Parathyroid adenoma (tissue), 2 donors: ENCODE data around the gene TAB2.
A peak's percentile ranks its signal among the peaks of the same experiment; 100 is the strongest.

ENCODE experiments used
- H2AFZ ChIP-seq: fragments of 300-600 bp; sonication (generic); one replicate; pipeline ENCODE4 v1.7.0; 2017; ENCODE audit warnings: antibody characterized with exemption, mild to moderate bottlenecking
- H3K27ac ChIP-seq: fragments of 300-600 bp; sonication (generic); one replicate; pipeline ENCODE4 v1.7.0; 2017
- H3K27me3 ChIP-seq: fragments of 300-600 bp; sonication (generic); one replicate; pipeline ENCODE4 v1.7.0; 2017; ENCODE audit warnings: low read length; ENCODE audit not compliant: control insufficient read depth, insufficient read depth
- H3K36me3 ChIP-seq: fragments of 300-600 bp; sonication (generic); one replicate; pipeline ENCODE4 v1.7.0; 2017; ENCODE audit warnings: low read length; ENCODE audit not compliant: control insufficient read depth, insufficient read depth
- H3K4me1 ChIP-seq: fragments of 300-600 bp; sonication (generic); one replicate; pipeline ENCODE4 v1.7.0; 2017; ENCODE audit warnings: control low read depth
- H3K4me2 ChIP-seq: fragments of 300-600 bp; sonication (generic); one replicate; pipeline ENCODE4 v1.7.0; 2017; ENCODE audit warnings: low read length
- H3K4me3 ChIP-seq: fragments of 300-600 bp; sonication (generic); one replicate; pipeline ENCODE4 v1.7.0; 2017; ENCODE audit warnings: low read depth, low read length
- H3K79me2 ChIP-seq: fragments of 300-600 bp; sonication (generic); one replicate; pipeline ENCODE4 v1.7.0; 2017; ENCODE audit warnings: control low read depth
- H3K9ac ChIP-seq: fragments of 300-600 bp; sonication (generic); one replicate; pipeline ENCODE4 v1.7.0; 2017; ENCODE audit warnings: mild to moderate bottlenecking
- H3K9me3 ChIP-seq: fragments of 300-600 bp; sonication (generic); one replicate; pipeline ENCODE4 v1.7.0; 2017; ENCODE audit warnings: low read length; ENCODE audit not compliant: control insufficient read depth
- TF ChIP-seq, protein P1 (sequence below): fragments of 300-600 bp; sonication (generic); IDR thresholded peaks from one replicate; pipeline ENCODE4 v1.7.0; 2017; ENCODE audit warnings: antibody characterized with exemption, mild to moderate bottlenecking
- donor health status: primary hyperparathyroidism.

Gene TAB2

GRCh38 chr6:149455031-149455732, 137.7 kb downstream of the TAB2 start:
- TF ChIP-seq, protein P1, sequence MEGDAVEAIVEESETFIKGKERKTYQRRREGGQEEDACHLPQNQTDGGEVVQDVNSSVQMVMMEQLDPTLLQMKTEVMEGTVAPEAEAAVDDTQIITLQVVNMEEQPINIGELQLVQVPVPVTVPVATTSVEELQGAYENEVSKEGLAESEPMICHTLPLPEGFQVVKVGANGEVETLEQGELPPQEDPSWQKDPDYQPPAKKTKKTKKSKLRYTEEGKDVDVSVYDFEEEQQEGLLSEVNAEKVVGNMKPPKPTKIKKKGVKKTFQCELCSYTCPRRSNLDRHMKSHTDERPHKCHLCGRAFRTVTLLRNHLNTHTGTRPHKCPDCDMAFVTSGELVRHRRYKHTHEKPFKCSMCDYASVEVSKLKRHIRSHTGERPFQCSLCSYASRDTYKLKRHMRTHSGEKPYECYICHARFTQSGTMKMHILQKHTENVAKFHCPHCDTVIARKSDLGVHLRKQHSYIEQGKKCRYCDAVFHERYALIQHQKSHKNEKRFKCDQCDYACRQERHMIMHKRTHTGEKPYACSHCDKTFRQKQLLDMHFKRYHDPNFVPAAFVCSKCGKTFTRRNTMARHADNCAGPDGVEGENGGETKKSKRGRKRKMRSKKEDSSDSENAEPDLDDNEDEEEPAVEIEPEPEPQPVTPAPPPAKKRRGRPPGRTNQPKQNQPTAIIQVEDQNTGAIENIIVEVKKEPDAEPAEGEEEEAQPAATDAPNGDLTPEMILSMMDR = no peak

DNA sequence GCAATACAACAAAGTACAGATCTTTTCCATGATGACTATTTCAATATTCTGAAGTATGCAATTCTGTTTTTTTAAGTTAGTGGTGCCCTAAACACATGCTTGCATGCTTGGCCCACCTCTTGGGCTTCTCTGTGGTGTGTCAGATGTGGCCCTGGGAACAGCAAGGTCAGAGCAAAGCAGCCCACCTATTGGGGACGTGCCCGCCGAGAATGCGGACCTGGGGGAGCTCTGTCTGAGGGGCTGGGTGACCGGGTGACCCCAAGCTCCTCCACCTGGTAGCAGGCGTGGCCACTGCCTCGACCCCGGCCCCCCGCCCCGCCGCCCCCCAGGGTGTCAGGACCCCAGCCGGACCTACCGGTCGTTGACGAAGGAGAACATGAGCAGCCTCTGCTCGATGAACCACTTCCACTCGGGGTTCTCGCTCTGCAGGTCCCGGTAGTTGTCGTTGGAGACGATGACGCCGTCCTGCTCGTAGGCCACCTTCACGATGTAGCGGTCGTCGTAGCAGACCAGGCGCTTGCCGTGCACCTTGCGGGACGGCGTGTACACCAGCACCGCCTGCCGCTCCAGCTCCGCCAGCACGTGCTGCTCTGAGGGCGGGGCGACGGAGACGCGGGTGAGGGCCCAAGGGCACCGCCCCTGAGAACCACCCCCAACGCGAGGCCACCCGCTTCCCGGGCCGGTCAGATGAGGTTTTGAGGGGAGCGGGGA, 139.0 kb downstream of the TAB2 start:
- Histone ChIP-seq H3K27ac (no peak overlapping the region), H3K9ac (no peak overlapping the region)

More at GRCh38 chr6:149455031-149455732, 137.7 kb downstream of the TAB2 start:
- no peak overlapping the region for H3K4me3 ChIP-seq
- no peaks in the 10 kb centered on the region for H3K9me3 ChIP-seq
- peaks cover 17% of the 10 kb centered on the region for H3K4me1 ChIP-seq
- peak overlapping the region; percentile 82 for H2AFZ ChIP-seq
- H3K27me3 ChIP-seq = no peaks in the 10 kb centered on the region
- no peaks in the 10 kb centered on the region for H3K36me3 ChIP-seq
- peak overlapping the region; percentile 50 for H3K27ac ChIP-seq
- H3K79me2 ChIP-seq = no peaks in the 10 kb centered on the region
- no peak overlapping the region for H3K4me2 ChIP-seq
- H3K9ac ChIP-seq = no peak overlapping the region

GRCh38 chr6:149457316-149457884, 139.9 kb downstream of the TAB2 start:
- H3K9ac ChIP-seq = no peak overlapping the region
- H3K4me1 ChIP-seq = peaks cover 17% of the 10 kb centered on the region
- no peaks in the 10 kb centered on the region for H3K9me3 ChIP-seq
- no peaks in the 10 kb centered on the region for H3K79me2 ChIP-seq
- no peak overlapping the region for H2AFZ ChIP-seq
- H3K27me3 ChIP-seq = no peaks in the 10 kb centered on the region
- no peak overlapping the region for H3K27ac ChIP-seq
- TF ChIP-seq, protein P1 = no peak
- H3K36me3 ChIP-seq = no peaks in the 10 kb centered on the region
- no peak overlapping the region for H3K4me3 ChIP-seq
- no peak overlapping the region for H3K4me2 ChIP-seq

More for the DNA sequence above, 139.0 kb downstream of the TAB2 start:
- Histone ChIP-seq H2AFZ (no peak overlapping the region), H3K4me3 (no peak overlapping the region), H3K4me1 (peaks cover 17% of the 10 kb centered on the region), H3K4me2 (no peak overlapping the region), H3K9me3 (no peaks in the 10 kb centered on the region), H3K36me3 (no peaks in the 10 kb centered on the region), H3K27me3 (no peaks in the 10 kb centered on the region), H3K79me2 (no peaks in the 10 kb centered on the region)
- TF ChIP-seq, protein P1 = no peak

- Histone ChIP-seq H3K4me3 (no peak overlapping the region), H3K9ac (no peak overlapping the region), H3K4me2 (no peak overlapping the region), H3K27ac (no peak overlapping the region), H3K4me1 (peaks cover 17% of the 10 kb centered on the region), H3K36me3 (no peaks in the 10 kb centered on the region), H3K79me2 (no peaks in the 10 kb centered on the region), H3K27me3 (no peaks in the 10 kb centered on the region), H3K9me3 (no peaks in the 10 kb centered on the region), H2AFZ (no peak overlapping the region)
- TF ChIP-seq, protein P1 = no peak
Observed at GRCh38 chr6:149458196-149458595, 140.7 kb downstream of the TAB2 start.
